Endothelial cell of umbilical vein (primary cell): ENCODE measurements around the gene FLVCR2. TPM values are rescaled to one million over a fixed set of nuclear protein-coding genes. Genes with fewer than 3 reads are reported as not detected.

Experiments
- BruUV-seq: library from RNA; stranded (reverse); fragments of 400-500 nt; replicated peaks from 2 replicates; lab custom pipeline; 2021; lab: Mats Ljungman, UMichigan
- CTCF ChIA-PET: fragments of 300-600, 350-600 bp; sonication (Branson Sonifier 250); formaldehyde crosslinking; loops from one replicate; lab custom pipeline; 2021; ENCODE audit warnings: antibody characterized with exemption, inconsistent platforms; lab: Charles Lee
- POLR2A ChIA-PET: fragments of 300-600, 350-600 bp; sonication (Branson Sonifier 250); formaldehyde crosslinking; loops from one replicate; lab custom pipeline; 2021; ENCODE audit warnings: antibody characterized with exemption, inconsistent platforms; lab: Charles Lee
- DNase-seq: peaks from one replicate; pipeline ENCODE4 v3.0.0-alpha.2; 2011; ENCODE audit warnings: low read depth, low spot score
- FAIRE-seq: peaks from 2 replicates; lab custom pipeline; 2011; peaks lifted over from hg19 to GRCh38; lab: Jason Lieb, UNC
- H2AFZ ChIP-seq: 2 replicates; pipeline ENCODE4 v1.6.0; 2012; ENCODE audit warnings: low read depth, low read length, control low read depth, inconsistent platforms
- H3K27ac ChIP-seq: 2 replicates; pipeline ENCODE4 v1.5.1; 2011; ENCODE audit warnings: low read depth, mild to moderate bottlenecking, control low read depth, low read length, moderate library complexity; ENCODE audit not compliant: insufficient read depth
- H3K27me3 ChIP-seq, 2 experiments: 2 replicates each; pipeline versions ENCODE4 v1.6.0 to v1.6.1; 2011; ENCODE audit warnings: low read length in 2 of 2, mixed read lengths in 1 of 2; ENCODE audit not compliant: control insufficient read depth in 2 of 2, insufficient read depth in 2 of 2
- H3K36me3 ChIP-seq, 2 experiments: 2 replicates in 1 of 2; 3 replicates in 1 of 2; pipeline ENCODE4 v1.5.1; 2011; ENCODE audit warnings: low read length in 2 of 2, mild to moderate bottlenecking in 1 of 2, moderate library complexity in 1 of 2; ENCODE audit not compliant: control insufficient read depth in 2 of 2, insufficient read depth in 2 of 2; ENCODE audit errors: extremely low read depth in 1 of 2
- H3K4me1 ChIP-seq: 3 replicates; pipeline ENCODE4 v1.5.1; 2011; ENCODE audit warnings: mild to moderate bottlenecking, low read length; ENCODE audit not compliant: control insufficient read depth, insufficient read depth; ENCODE audit errors: extremely low read depth
- H3K4me2 ChIP-seq: 2 replicates; pipeline ENCODE4 v1.6.1; 2011; ENCODE audit warnings: low read length, control low read depth, mixed read lengths; ENCODE audit not compliant: insufficient read depth
- H3K4me3 ChIP-seq, 3 experiments: fragments of 200-600 bp in 1 of 3; sonication (generic), shearing (Covaris generic) in 1 of 3; replicated peaks in 1 of 3; 2 replicates each; pipeline ENCODE4 v1.5.1; 2011 to 2016; ENCODE audit warnings: control low read depth in 3 of 3, low read length in 3 of 3, mild to moderate bottlenecking in 2 of 3, inconsistent platforms in 1 of 3, low read depth in 1 of 3, moderate library complexity in 1 of 3; ENCODE audit not compliant: insufficient read depth in 1 of 3
- H3K79me2 ChIP-seq: 2 replicates; pipeline ENCODE4 v1.6.0; 2012; ENCODE audit warnings: low read length, inconsistent platforms; ENCODE audit not compliant: control insufficient read depth, insufficient read depth
- H3K9ac ChIP-seq: replicated peaks from 2 replicates; pipeline ENCODE3; 2011; ENCODE audit warnings: low read length, control low read depth; ENCODE audit not compliant: insufficient read depth; ENCODE audit errors: extremely low read depth
- H3K9me1 ChIP-seq: replicated peaks from 3 replicates; pipeline ENCODE4 v1.6.0; 2011; ENCODE audit warnings: mild to moderate bottlenecking, low read length; ENCODE audit not compliant: control insufficient read depth, insufficient read depth; ENCODE audit errors: extremely low read depth
- H3K9me3 ChIP-seq: replicated peaks from 2 replicates; pipeline ENCODE4 v1.5.1; 2012; ENCODE audit warnings: low read length, inconsistent platforms; ENCODE audit not compliant: control insufficient read depth, insufficient read depth
- H4K20me1 ChIP-seq: replicated peaks from 2 replicates; pipeline ENCODE3; 2011; ENCODE audit warnings: mild to moderate bottlenecking, low read length; ENCODE audit not compliant: control insufficient read depth, insufficient read depth; ENCODE audit errors: extremely low read depth
- EZH2 ChIP-seq: IDR thresholded peaks from 2 replicates; pipeline ENCODE4 v1.6.1; 2012; ENCODE audit warnings: borderline replicate concordance, low read depth, mild to moderate bottlenecking, moderate library complexity, low read length, inconsistent platforms; ENCODE audit not compliant: severe bottlenecking
- FOS ChIP-seq: IDR thresholded peaks from 2 replicates; pipeline ENCODE4 v1.6.1; 2011; ENCODE audit warnings: mild to moderate bottlenecking, low read length, moderate library complexity, borderline replicate concordance; ENCODE audit not compliant: insufficient read depth
- GATA2 ChIP-seq: IDR thresholded peaks from 2 replicates; pipeline ENCODE4 v1.7.0; 2011; ENCODE audit warnings: low read depth, mild to moderate bottlenecking, moderate library complexity, mixed read lengths, low read length; ENCODE audit not compliant: insufficient read length, insufficient read depth
- MYC ChIP-seq: IDR thresholded peaks from one replicate; pipeline ENCODE4 v1.6.1; 2011; ENCODE audit warnings: mild to moderate bottlenecking, low read depth, low read length
- POLR2A ChIP-seq: IDR thresholded peaks from 2 replicates; pipeline ENCODE4 v1.6.1; 2012; ENCODE audit warnings: low read depth, mild to moderate bottlenecking, control low read depth, low read length
- POLR2AphosphoS5 ChIP-seq: IDR thresholded peaks from 2 replicates; pipeline ENCODE4 v1.6.1; 2012; ENCODE audit warnings: low read depth, mild to moderate bottlenecking, control low read depth, low read length, moderate library complexity; ENCODE audit not compliant: insufficient read depth
- dilution Hi-C: fragments of 300-500 bp; cut with MboI; formaldehyde crosslinking; loops from one replicate; pipeline ENCODE4 v1.15.0; 2019; ENCODE audit warnings: low sequenced_read_pairs; ENCODE audit not compliant: extremely low pct_ligation_motif_present
- intact Hi-C: fragments of 100-400 bp; cut with micrococcal nuclease; formaldehyde crosslinking; loops from one replicate; pipeline ENCODE4 v1.10.0; 2022
- polyA plus RNA-seq, 4 experiments: library from polyadenylated mRNA; depleted of rRNA in 3 of 4; stranded (reverse) in 3 of 4; unstranded in 1 of 4; fragments of >200 nt; gene quantifications; 2 replicates each; pipeline versions ENCODE4 v1.2.1 to v1.2.3, GENCODE V29; 2011 to 2012; ENCODE audit warnings: missing spikeins in 1 of 4
- total RNA-seq: library from RNA; stranded (reverse); gene quantifications from 2 replicates; pipeline ENCODE4 v1.2.3, GENCODE V29; 2021
- TF ChIP-seq, protein P1 (sequence below), 2 donors: IDR thresholded peaks; 1 replicate in 1 of 2; 2 replicates in 1 of 2; pipeline ENCODE4 v1.5.1; 2011; ENCODE audit warnings: low read length in 2 of 2, mild to moderate bottlenecking in 2 of 2, moderate library complexity in 2 of 2, control low read depth in 1 of 2, inconsistent platforms in 1 of 2, low read depth in 1 of 2; ENCODE audit not compliant: insufficient read depth in 1 of 2; ENCODE audit errors: extremely low read depth in 1 of 2

FLVCR2 gene
- total and polyA plus RNA-seq, 2 donors (not counting 3 experiments of a cell fraction or from before 2014, with no cell fraction given) = 1.4 to 4.9 TPM

GRCh38 chr14:75553157-75553556 lies 25.3 kb upstream of the FLVCR2 start:
- Histone ChIP-seq H4K20me1 (no peaks in the 10 kb centered on the region), H3K27me3 (peaks cover 7 to 14% of the 10 kb centered on the region in 2 experiments), H3K36me3 (no peaks in the 10 kb centered on the region), H3K9me3 (no peaks in the 10 kb centered on the region), H2AFZ (no peak overlapping the region), H3K27ac (no peak overlapping the region), H3K4me2 (no peak overlapping the region), H3K4me1 (no peaks in the 10 kb centered on the region), H3K4me3 (no peak overlapping the region), H3K9ac (no peak overlapping the region), H3K9me1 (no peaks in the 10 kb centered on the region), H3K79me2 (no peaks in the 10 kb centered on the region)
- ChIA-PET POLR2A (no interaction called here), CTCF (interaction anchor here (1.3 kb wide), 1 partner anchor 8 kb away, joined by 5 read pairs; no protein-coding TSS in a partner anchor)
- intact Hi-C loops = no loop called here
- FAIRE-seq (no peak), DNase-seq (no peak)
- dilution Hi-C loops = no loop called here
- no TSS peak for BruUV-seq
- no peak for TF ChIP-seq EZH2
- TF ChIP-seq GATA2 = no peak
- no peak for TF ChIP-seq MYC
- TF ChIP-seq POLR2AphosphoS5 = no peak
- TF ChIP-seq FOS = no peak
- no peak for TF ChIP-seq POLR2A
- TF ChIP-seq, protein P1, sequence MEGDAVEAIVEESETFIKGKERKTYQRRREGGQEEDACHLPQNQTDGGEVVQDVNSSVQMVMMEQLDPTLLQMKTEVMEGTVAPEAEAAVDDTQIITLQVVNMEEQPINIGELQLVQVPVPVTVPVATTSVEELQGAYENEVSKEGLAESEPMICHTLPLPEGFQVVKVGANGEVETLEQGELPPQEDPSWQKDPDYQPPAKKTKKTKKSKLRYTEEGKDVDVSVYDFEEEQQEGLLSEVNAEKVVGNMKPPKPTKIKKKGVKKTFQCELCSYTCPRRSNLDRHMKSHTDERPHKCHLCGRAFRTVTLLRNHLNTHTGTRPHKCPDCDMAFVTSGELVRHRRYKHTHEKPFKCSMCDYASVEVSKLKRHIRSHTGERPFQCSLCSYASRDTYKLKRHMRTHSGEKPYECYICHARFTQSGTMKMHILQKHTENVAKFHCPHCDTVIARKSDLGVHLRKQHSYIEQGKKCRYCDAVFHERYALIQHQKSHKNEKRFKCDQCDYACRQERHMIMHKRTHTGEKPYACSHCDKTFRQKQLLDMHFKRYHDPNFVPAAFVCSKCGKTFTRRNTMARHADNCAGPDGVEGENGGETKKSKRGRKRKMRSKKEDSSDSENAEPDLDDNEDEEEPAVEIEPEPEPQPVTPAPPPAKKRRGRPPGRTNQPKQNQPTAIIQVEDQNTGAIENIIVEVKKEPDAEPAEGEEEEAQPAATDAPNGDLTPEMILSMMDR (IDR thresholded peaks at IDR 0.05; ENCODE audit: extremely low read depth in 1 of 2, insufficient read depth in 1 of 2, low read depth in 1 of 2, low read length in 2 of 2) = no peak
